H9 (cell line): ENCODE results near the gene SMYD1. TPM values are rescaled to one million over a fixed set of nuclear protein-coding genes. Genes with fewer than 3 reads are reported as not detected.

Source experiments
- DNase-seq: peaks from one replicate; pipeline ENCODE4 v3.0.0-alpha.2; 2017
- H2AFZ ChIP-seq: one replicate; pipeline ENCODE4 v1.6.1; 2013; ENCODE audit warnings: mild to moderate bottlenecking, low read length, control low read depth, moderate library complexity
- H2AK5ac ChIP-seq: 2 replicates; pipeline ENCODE4 v1.6.1; 2013; ENCODE audit warnings: low read length, control low read depth, mixed read lengths; ENCODE audit not compliant: insufficient read length
- H2BK120ac ChIP-seq: one replicate; pipeline ENCODE4 v1.6.1; 2013; ENCODE audit warnings: low read depth, mild to moderate bottlenecking, low read length, control low read depth, inconsistent platforms; ENCODE audit not compliant: poor library complexity, severe bottlenecking
- H2BK12ac ChIP-seq: 2 replicates; pipeline ENCODE4 v1.6.1; 2013; ENCODE audit warnings: low read length, control low read depth, mixed read lengths, low read depth; ENCODE audit not compliant: insufficient read length
- H2BK15ac ChIP-seq: 2 replicates; pipeline ENCODE4 v1.6.1; 2013; ENCODE audit warnings: low read depth, low read length, control low read depth
- H2BK20ac ChIP-seq: one replicate; pipeline ENCODE4 v1.6.1; 2013; ENCODE audit warnings: low read depth, mild to moderate bottlenecking, low read length, control low read depth, inconsistent platforms; ENCODE audit not compliant: poor library complexity, severe bottlenecking
- H2BK5ac ChIP-seq: 2 replicates; pipeline ENCODE4 v1.6.1; 2013; ENCODE audit warnings: low read length, control low read depth, mixed read lengths; ENCODE audit not compliant: insufficient read length
- H3K14ac ChIP-seq: 2 replicates; pipeline ENCODE4 v1.6.1; 2013; ENCODE audit warnings: low read length, control low read depth; ENCODE audit not compliant: insufficient read depth
- H3K18ac ChIP-seq: 2 replicates; pipeline ENCODE4 v1.6.1; 2013; ENCODE audit warnings: low read depth, mild to moderate bottlenecking, mixed read lengths, low read length, control low read depth; ENCODE audit not compliant: insufficient read length
- H3K23ac ChIP-seq: 2 replicates; pipeline ENCODE4 v1.6.1; 2013; ENCODE audit warnings: low read length, control low read depth, mixed read lengths, low read depth; ENCODE audit not compliant: insufficient read length
- H3K23me2 ChIP-seq: 2 replicates; pipeline ENCODE4 v1.6.1; 2013; ENCODE audit warnings: low read depth, mild to moderate bottlenecking, mixed read lengths, low read length, control low read depth; ENCODE audit not compliant: insufficient read length, poor library complexity, severe bottlenecking
- H3K27ac ChIP-seq: 2 replicates; pipeline ENCODE4 v1.5.1; 2013; ENCODE audit warnings: low read length, control low read depth, mixed read lengths, low read depth; ENCODE audit not compliant: insufficient read length
- H3K27me3 ChIP-seq: 2 replicates; pipeline ENCODE4 v1.6.1; 2013; ENCODE audit warnings: low read length, control low read depth, inconsistent platforms; ENCODE audit not compliant: insufficient read depth
- H3K4ac ChIP-seq: 2 replicates; pipeline ENCODE4 v1.6.1; 2013; ENCODE audit warnings: low read depth, mild to moderate bottlenecking, control low read depth, inconsistent platforms, low read length, moderate library complexity
- H3K4me1 ChIP-seq: 2 replicates; pipeline ENCODE4 v1.6.1; 2013; ENCODE audit warnings: low read length, control low read depth, inconsistent platforms; ENCODE audit not compliant: insufficient read depth
- H3K4me2 ChIP-seq: 2 replicates; pipeline ENCODE4 v1.6.1; 2013; ENCODE audit warnings: low read length, control low read depth, mixed read lengths; ENCODE audit not compliant: insufficient read length, insufficient read depth
- H3K56ac ChIP-seq: 2 replicates; pipeline ENCODE4 v1.6.1; 2013; ENCODE audit warnings: low read depth, mild to moderate bottlenecking, mixed read lengths, low read length, control low read depth; ENCODE audit not compliant: insufficient read length
- H3K79me1 ChIP-seq: 2 replicates; pipeline ENCODE4 v1.6.1; 2013; ENCODE audit warnings: low read depth, mild to moderate bottlenecking, moderate library complexity, low read length, control low read depth, inconsistent platforms; ENCODE audit not compliant: insufficient read depth, poor library complexity, severe bottlenecking
- H3K79me2 ChIP-seq: 2 replicates; pipeline ENCODE4 v1.6.1; 2013; ENCODE audit warnings: low read length, control low read depth, inconsistent platforms; ENCODE audit not compliant: insufficient read depth
- H3K9ac ChIP-seq: 2 replicates; pipeline ENCODE4 v1.6.1; 2013; ENCODE audit warnings: low read length, control low read depth, mixed read lengths; ENCODE audit not compliant: insufficient read length; ENCODE audit errors: extremely low read depth
- H3K9me3 ChIP-seq: one replicate; pipeline ENCODE4 v1.6.1; 2013; ENCODE audit warnings: low read depth, low read length, inconsistent platforms; ENCODE audit not compliant: control insufficient read depth
- H3T11ph ChIP-seq: one replicate; pipeline ENCODE4 v1.6.1; 2013; ENCODE audit warnings: mild to moderate bottlenecking, low read length, control low read depth, inconsistent platforms
- H4K20me1 ChIP-seq: one replicate; pipeline ENCODE4 v1.6.1; 2013; ENCODE audit not compliant: control insufficient read depth, insufficient read length, insufficient read depth
- H4K5ac ChIP-seq: 2 replicates; pipeline ENCODE4 v1.6.1; 2013; ENCODE audit warnings: low read depth, mild to moderate bottlenecking, mixed read lengths, low read length, control low read depth; ENCODE audit not compliant: insufficient read length
- H4K8ac ChIP-seq: replicated peaks from 2 replicates; pipeline ENCODE4 v1.6.1; 2013; ENCODE audit warnings: low read length, control low read depth, mixed read lengths, low read depth; ENCODE audit not compliant: insufficient read length
- H4K91ac ChIP-seq: 2 replicates; pipeline ENCODE4 v1.6.1; 2013; ENCODE audit warnings: low read depth, mild to moderate bottlenecking, moderate library complexity, mixed read lengths, low read length, control low read depth; ENCODE audit not compliant: insufficient read length
- H3K27ac Mint-ChIP-seq, 3 experiments: 2 replicates in 2 of 3; 3 replicates in 1 of 3; pipeline ENCODE4 v1.8.0; 2020 to 2021; ENCODE audit warnings: mixed read lengths in 3 of 3, mild to moderate bottlenecking in 1 of 3, moderate library complexity in 1 of 3
- H3K27me3 Mint-ChIP-seq: 2 replicates; pipeline ENCODE4 v1.8.0; 2021; ENCODE audit warnings: low read depth, mild to moderate bottlenecking, moderate library complexity, mixed read lengths
- H3K36me3 Mint-ChIP-seq, 3 experiments: 2 replicates in 2 of 3; 3 replicates in 1 of 3; pipeline ENCODE4 v1.8.0; 2020 to 2021; ENCODE audit warnings: low read depth in 3 of 3, mixed read lengths in 3 of 3; ENCODE audit not compliant: insufficient read depth in 1 of 3
- H3K4me1 Mint-ChIP-seq, 2 experiments: 2 replicates each; pipeline ENCODE4 v1.8.0; 2020; ENCODE audit warnings: mixed read lengths in 2 of 2
- H3K4me3 Mint-ChIP-seq, 2 experiments: 2 replicates in 1 of 2; 3 replicates in 1 of 2; pipeline ENCODE4 v1.8.0; 2020 to 2021; ENCODE audit warnings: mild to moderate bottlenecking in 2 of 2, mixed read lengths in 2 of 2, moderate library complexity in 1 of 2
- H3K9me3 Mint-ChIP-seq, 2 experiments: 2 replicates in 1 of 2; 3 replicates in 1 of 2; pipeline ENCODE4 v1.8.0; 2020; ENCODE audit warnings: mild to moderate bottlenecking in 2 of 2, mixed read lengths in 2 of 2, moderate library complexity in 1 of 2
- WGBS: extraction: QIAGEN DNeasy Blood & Tissue Kit; methylation state at CpG from one replicate; pipeline ENCODE4 v1.1.7; 2013; ENCODE audit warnings: missing lambda C conversion rate, low lambda C conversion rate, mixed read lengths; ENCODE audit not compliant: insufficient read length; ENCODE audit errors: extremely low coverage; 5-methylcytosine and 5-hydroxymethylcytosine counted together
- total RNA-seq: library from RNA; stranded (reverse); gene quantifications from 2 replicates; pipeline ENCODE4 v1.2.1, GENCODE V29; 2021
- TF ChIP-seq, protein P1 (sequence below): fragments of 200-600 bp; sonication (generic); conservative IDR thresholded peaks from 3 replicates; pipeline ENCODE4 v1.8.0; 2021; ENCODE audit warnings: antibody characterized with exemption, mild to moderate bottlenecking

SMYD1 gene
- total RNA-seq, 1 experiment from 2014 or later = not detected

DNA sequence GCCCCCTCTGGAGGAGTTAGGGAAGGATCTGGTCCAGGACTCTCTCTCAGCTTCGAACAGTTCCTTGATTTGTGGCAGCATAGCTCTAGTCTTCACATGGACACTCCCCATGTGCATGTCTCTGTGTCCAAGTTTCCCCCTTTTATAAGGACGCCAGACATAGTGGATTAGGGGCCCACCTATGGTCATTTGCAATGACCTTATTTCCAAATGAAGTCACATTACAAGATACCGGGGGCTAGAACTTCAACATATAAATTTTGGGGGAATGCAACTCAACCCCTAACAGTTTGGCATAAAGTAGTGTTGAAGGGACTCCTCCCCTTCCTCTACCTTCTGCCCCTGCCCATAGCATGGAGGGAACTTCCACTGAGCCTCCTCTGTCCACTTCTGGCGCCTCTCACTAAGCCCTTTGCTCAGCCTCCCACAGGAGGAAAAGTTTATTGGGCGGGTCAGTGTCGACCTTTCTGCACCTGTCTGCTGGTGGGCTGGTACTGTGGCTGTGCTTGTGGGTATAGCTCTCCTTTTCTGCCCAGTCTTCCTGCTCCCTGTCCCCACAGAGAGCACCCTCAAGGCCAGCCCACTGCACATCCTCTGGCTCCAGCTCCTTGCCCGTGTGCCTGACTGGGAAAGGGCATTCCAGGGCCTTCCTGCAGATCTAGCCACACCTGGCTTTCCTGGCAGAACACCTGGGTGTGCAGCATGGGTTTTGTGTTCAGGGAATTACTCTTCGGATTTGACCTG, 54.7 kb downstream of the SMYD1 start:
- no peaks in the 10 kb centered on the region for H3K4me1 ChIP-seq
- H3K23ac ChIP-seq = no peak overlapping the region
- no peaks in the 10 kb centered on the region for H3K23me2 ChIP-seq
- H3K4ac ChIP-seq = no peak overlapping the region
- no peaks in the 10 kb centered on the region for H3K79me2 ChIP-seq
- Mint-ChIP-seq H3K27me3 (peaks cover 16% of the 10 kb centered on the region), H3K36me3 (no peaks in the 10 kb centered on the region; a peak in 1 of 7 replicates), H3K9me3 (no peaks in the 10 kb centered on the region), H3K27ac (no peak overlapping the region; a peak in 2 of 7 replicates), H3K4me1 (0 out of 4 replicates have a peak, but pooled peaks cover 0 to 2% of the 10 kb centered on the region in 2 experiments), H3K4me3 (no peak overlapping the region)
- H2BK5ac ChIP-seq = no peak overlapping the region
- no peak overlapping the region for H3K18ac ChIP-seq
- no peak for DNase-seq
- no peaks in the 10 kb centered on the region for H4K20me1 ChIP-seq
- H2BK12ac ChIP-seq = no peak overlapping the region
- no peak overlapping the region for H3K9ac ChIP-seq
- no peak overlapping the region for H4K8ac ChIP-seq
- H3K14ac ChIP-seq = no peak overlapping the region
- H2BK120ac ChIP-seq = no peak overlapping the region
- no peak overlapping the region for H3K27ac ChIP-seq
- no CpG with 5 or more reads among the region's 8 CpGs for WGBS
- no peak overlapping the region for H2BK20ac ChIP-seq
- no peaks in the 10 kb centered on the region for H3K9me3 ChIP-seq
- no peak overlapping the region for H2AFZ ChIP-seq
- no peak overlapping the region for H4K91ac ChIP-seq
- H3K56ac ChIP-seq = no peak overlapping the region
- no peak overlapping the region for H3K4me2 ChIP-seq
- no peak overlapping the region for H4K5ac ChIP-seq
- no peak overlapping the region for H3T11ph ChIP-seq
- H2BK15ac ChIP-seq = no peak overlapping the region
- TF ChIP-seq, protein P1, sequence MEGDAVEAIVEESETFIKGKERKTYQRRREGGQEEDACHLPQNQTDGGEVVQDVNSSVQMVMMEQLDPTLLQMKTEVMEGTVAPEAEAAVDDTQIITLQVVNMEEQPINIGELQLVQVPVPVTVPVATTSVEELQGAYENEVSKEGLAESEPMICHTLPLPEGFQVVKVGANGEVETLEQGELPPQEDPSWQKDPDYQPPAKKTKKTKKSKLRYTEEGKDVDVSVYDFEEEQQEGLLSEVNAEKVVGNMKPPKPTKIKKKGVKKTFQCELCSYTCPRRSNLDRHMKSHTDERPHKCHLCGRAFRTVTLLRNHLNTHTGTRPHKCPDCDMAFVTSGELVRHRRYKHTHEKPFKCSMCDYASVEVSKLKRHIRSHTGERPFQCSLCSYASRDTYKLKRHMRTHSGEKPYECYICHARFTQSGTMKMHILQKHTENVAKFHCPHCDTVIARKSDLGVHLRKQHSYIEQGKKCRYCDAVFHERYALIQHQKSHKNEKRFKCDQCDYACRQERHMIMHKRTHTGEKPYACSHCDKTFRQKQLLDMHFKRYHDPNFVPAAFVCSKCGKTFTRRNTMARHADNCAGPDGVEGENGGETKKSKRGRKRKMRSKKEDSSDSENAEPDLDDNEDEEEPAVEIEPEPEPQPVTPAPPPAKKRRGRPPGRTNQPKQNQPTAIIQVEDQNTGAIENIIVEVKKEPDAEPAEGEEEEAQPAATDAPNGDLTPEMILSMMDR = no peak
- H3K27me3 ChIP-seq = no peaks in the 10 kb centered on the region
- no peaks in the 10 kb centered on the region for H3K79me1 ChIP-seq
- H2AK5ac ChIP-seq = no peak overlapping the region
